ENCODE measurements around the gene MYH16. TPM values are rescaled to one million over a fixed set of nuclear protein-coding genes. Genes with fewer than 3 reads are reported as not detected.
"Not testable (repeated sequence)": the region's sequence is repeated elsewhere in the genome, so short reads cannot be mapped to it uniquely, and the experiment has no call there.

The MYH16 gene
- total RNA-seq (2022) (not detected in 2 replicates), Bru-seq, nascent RNA (percentile 1 among the genes with signal in this experiment), BruChase-seq, experiment 1, labeled RNA remaining after a 2-hour chase (not detected), BruChase-seq, experiment 2, labeled RNA remaining after a 6-hour chase (percentile 1 among the genes with signal in this experiment)
- long read RNA-seq, partial matches to known transcripts: 0 of 1 reads
- long read RNA-seq, other reads (novel, unspliced or antisense): 1 of 1 reads

DNA sequence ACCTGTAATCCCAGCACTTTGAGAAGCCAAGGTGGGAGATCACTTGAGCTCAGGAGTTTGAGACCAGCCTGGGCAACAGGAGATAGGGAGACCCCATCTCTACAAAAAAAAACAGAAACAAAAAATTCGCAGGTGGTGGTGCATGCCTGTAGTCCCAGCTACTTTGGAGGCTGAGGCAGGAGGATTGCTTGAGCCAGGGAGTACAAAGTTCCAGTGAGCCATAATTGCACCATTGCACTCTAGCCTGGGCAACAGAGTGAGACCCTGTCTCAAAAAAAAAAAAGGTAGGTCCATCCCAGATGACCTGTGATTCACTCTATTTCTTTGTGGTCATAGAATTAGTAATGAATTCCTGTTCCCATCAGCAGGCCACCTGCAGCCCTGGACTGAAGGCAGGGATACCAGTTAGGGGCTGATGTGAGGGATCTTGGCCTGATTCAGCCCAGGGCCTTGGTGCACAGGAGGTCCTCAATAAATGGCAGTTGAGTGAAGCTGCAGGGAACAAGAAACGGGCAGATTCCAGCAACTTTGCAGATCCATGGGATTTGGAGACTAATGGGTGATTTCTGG is at the start of gene MYH16:
TSS of gene MYH16 (plus strand) at position 364 of the 570 bp plus-strand sequence.
- Mint-ChIP-seq H3K36me3 (ENCODE audit: insufficient read depth, unreplicated experiment) (peaks cover 4% of the 10 kb centered on the region), H3K27me3 (ENCODE audit: insufficient read depth, unreplicated experiment) (no peaks in the 10 kb centered on the region), H3K4me1 (ENCODE audit: low read depth, unreplicated experiment) (no peaks in the 10 kb centered on the region), H3K27ac (ENCODE audit: unreplicated experiment) (no peak within 1 kb of the TSS), H3K4me3 (ENCODE audit: unreplicated experiment) (no peak within 1 kb of the TSS), H3K9me3 (ENCODE audit: unreplicated experiment) (no peaks in the 10 kb centered on the region)
- no peak within 1 kb of the TSS for H3K4me3 ChIP-seq (ENCODE audit: low read depth, low read length)
- H3K27me3 ChIP-seq (replicated peaks; ENCODE audit: control insufficient read depth, insufficient read depth, low read length): no peaks in the 10 kb centered on the region
- ChIA-PET POLR2A (no interaction called here), CTCF (no interaction called here)
- 0 out of 2 replicates have a peak, but pooled peaks cover 6% of the 10 kb centered on the region for H3K4me1 ChIP-seq
- BruUV-seq (replicated peaks): no TSS peak
- intact Hi-C loops (cut with micrococcal nuclease; ENCODE audit: unreplicated experiment): no loop called here
- TF ChIP-seq, protein P1, sequence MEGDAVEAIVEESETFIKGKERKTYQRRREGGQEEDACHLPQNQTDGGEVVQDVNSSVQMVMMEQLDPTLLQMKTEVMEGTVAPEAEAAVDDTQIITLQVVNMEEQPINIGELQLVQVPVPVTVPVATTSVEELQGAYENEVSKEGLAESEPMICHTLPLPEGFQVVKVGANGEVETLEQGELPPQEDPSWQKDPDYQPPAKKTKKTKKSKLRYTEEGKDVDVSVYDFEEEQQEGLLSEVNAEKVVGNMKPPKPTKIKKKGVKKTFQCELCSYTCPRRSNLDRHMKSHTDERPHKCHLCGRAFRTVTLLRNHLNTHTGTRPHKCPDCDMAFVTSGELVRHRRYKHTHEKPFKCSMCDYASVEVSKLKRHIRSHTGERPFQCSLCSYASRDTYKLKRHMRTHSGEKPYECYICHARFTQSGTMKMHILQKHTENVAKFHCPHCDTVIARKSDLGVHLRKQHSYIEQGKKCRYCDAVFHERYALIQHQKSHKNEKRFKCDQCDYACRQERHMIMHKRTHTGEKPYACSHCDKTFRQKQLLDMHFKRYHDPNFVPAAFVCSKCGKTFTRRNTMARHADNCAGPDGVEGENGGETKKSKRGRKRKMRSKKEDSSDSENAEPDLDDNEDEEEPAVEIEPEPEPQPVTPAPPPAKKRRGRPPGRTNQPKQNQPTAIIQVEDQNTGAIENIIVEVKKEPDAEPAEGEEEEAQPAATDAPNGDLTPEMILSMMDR (IDR thresholded peaks at IDR 0.05; ENCODE audit: insufficient read depth in 1 of 2, low read depth in 1 of 2, low read length in 1 of 2, severe bottlenecking in 1 of 2, unreplicated experiment in 1 of 2): no peak
- DNase-seq: no peak
- no peaks in the 10 kb centered on the region for H3K9me3 ChIP-seq
- no peaks in the 10 kb centered on the region for H3K36me3 ChIP-seq (ENCODE audit: control insufficient read depth, insufficient read depth, low read length)

DNA sequence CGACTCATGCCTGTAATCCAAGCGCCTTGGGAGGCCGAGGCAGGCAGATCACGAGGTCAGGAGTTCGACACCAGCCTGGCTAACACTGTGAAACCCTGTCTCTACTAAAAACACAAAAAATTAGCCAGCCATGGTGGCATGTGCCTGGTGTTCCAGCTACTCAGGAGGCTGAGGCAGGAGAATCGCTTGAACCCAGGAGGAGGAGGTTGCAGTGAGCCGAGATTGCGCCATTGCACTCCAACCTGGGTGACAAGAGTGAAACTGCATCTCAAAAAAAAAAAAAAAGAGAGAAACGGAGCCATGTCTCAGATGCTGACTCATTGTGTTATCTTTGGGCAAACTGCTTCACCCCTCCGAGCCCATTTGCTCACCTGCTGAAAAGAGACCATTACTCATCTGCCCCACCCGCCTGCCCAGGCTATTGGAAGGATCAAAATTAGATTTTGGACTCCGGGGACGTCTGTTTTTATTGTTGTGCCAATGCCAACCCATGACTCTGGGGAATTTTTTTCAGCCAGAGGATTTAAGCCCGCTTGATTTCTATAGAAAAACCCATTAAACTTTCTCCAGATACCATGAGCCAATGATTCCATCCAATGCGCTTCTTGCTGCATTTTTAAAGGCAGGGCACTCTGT is 48.3 kb upstream of the MYH16 start:
- H3K36me3 ChIP-seq (ENCODE audit: control insufficient read depth, insufficient read depth, low read length); H3K9me3 Mint-ChIP-seq (ENCODE audit: unreplicated experiment); H3K36me3 Mint-ChIP-seq (ENCODE audit: insufficient read depth, unreplicated experiment); BruUV-seq (replicated peaks); H3K27me3 ChIP-seq (replicated peaks; ENCODE audit: control insufficient read depth, insufficient read depth, low read length); H3K27me3 Mint-ChIP-seq (ENCODE audit: insufficient read depth, unreplicated experiment); H3K9me3 ChIP-seq; H3K4me3 ChIP-seq (ENCODE audit: low read depth, low read length); CTCF ChIA-PET; POLR2A ChIA-PET; H3K4me1 Mint-ChIP-seq (ENCODE audit: low read depth, unreplicated experiment); intact Hi-C loops (cut with micrococcal nuclease; ENCODE audit: unreplicated experiment): not testable (repeated sequence)
- peak; percentile 57 to 61 for DNase-seq
- peak overlapping the region; percentile 2 for H3K4me3 Mint-ChIP-seq (ENCODE audit: unreplicated experiment)
- H3K27ac Mint-ChIP-seq (ENCODE audit: unreplicated experiment): peak overlapping the region; percentile 73
- peaks cover 17% of the 10 kb centered on the region for H3K4me1 ChIP-seq

DNA sequence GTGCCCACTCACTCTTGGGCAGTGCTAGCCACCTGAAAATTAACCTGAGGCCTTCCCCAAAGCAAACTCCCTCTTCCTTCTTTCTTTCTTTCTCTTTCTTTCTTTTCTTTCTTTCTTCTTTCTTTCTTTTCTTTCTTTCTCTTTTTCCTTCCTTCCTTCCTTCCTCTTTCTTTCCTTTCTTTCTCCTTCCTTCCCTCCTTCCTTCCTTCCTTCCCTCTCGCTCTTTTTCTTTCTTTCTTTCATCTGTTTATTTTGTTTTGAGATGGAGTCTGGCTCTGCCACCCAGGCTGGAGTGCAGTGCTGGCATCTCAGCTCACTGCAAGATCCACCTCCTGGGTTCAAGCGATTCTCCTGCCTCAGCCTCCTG is 47.8 kb upstream of the MYH16 start:
- Mint-ChIP-seq H3K36me3 (ENCODE audit: insufficient read depth, unreplicated experiment) (peaks cover 8% of the 10 kb centered on the region), H3K4me3 (ENCODE audit: unreplicated experiment) (peak overlapping the region; percentile 2), H3K27me3 (ENCODE audit: insufficient read depth, unreplicated experiment) (no peaks in the 10 kb centered on the region), H3K4me1 (ENCODE audit: low read depth, unreplicated experiment) (peaks cover 9% of the 10 kb centered on the region), H3K9me3 (ENCODE audit: unreplicated experiment) (no peaks in the 10 kb centered on the region), H3K27ac (ENCODE audit: unreplicated experiment) (peak overlapping the region; percentile 73)
- TF ChIP-seq, protein P1 (IDR thresholded peaks at IDR 0.05; ENCODE audit: insufficient read depth in 1 of 2, low read depth in 1 of 2, low read length in 1 of 2, severe bottlenecking in 1 of 2, unreplicated experiment in 1 of 2): no peak
- no peak for DNase-seq
- H3K4me1 ChIP-seq: peaks cover 15% of the 10 kb centered on the region
- H3K9me3 ChIP-seq: no peaks in the 10 kb centered on the region
- no peaks in the 10 kb centered on the region for H3K27me3 ChIP-seq (replicated peaks; ENCODE audit: control insufficient read depth, insufficient read depth, low read length)
- no peak overlapping the region for H3K4me3 ChIP-seq (ENCODE audit: low read depth, low read length)
- CTCF ChIA-PET: no interaction called here
- H3K36me3 ChIP-seq (ENCODE audit: control insufficient read depth, insufficient read depth, low read length): no peaks in the 10 kb centered on the region
- intact Hi-C loops (cut with micrococcal nuclease; ENCODE audit: unreplicated experiment): no loop called here
- no TSS peak for BruUV-seq (replicated peaks)
- POLR2A ChIA-PET: no interaction called here
